A549 (cell line): ENCODE results near the gene FBN2.

Source experiments
- BHLHE40 ChIP-seq: IDR thresholded peaks from 2 replicates; pipeline ENCODE4 v1.6.1; 2012; ENCODE audit warnings: low read depth, low read length, inconsistent platforms
- CEBPB ChIP-seq, 2 experiments: fragments of >200 bp in 1 of 2; sonication (Bioruptor Twin) in 1 of 2; formaldehyde crosslinking in 1 of 2; IDR thresholded peaks; 2 replicates each; pipeline ENCODE4 v1.6.1; 2012 to 2016
- EP300 ChIP-seq, 2 experiments: fragments of >200 bp; sonication (Bioruptor Twin); formaldehyde crosslinking; IDR thresholded peaks; 2 replicates in 1 of 2; 3 replicates in 1 of 2; pipeline ENCODE4 v1.6.1; 2016 to 2017
- ESRRA ChIP-seq: fragments of 150-350 bp; IDR thresholded peaks from 2 replicates; pipeline ENCODE4 v1.6.1; 2014; ENCODE audit warnings: mild to moderate bottlenecking, low read length, borderline replicate concordance
- JUN ChIP-seq, 2 experiments: fragments of >200 bp; sonication (Bioruptor Twin); formaldehyde crosslinking; IDR thresholded peaks; 2 replicates in 1 of 2; 3 replicates in 1 of 2; pipeline ENCODE4 v1.6.1; 2016 to 2017
- NPAS2 ChIP-seq: fragments of 250-450 bp; sonication (Bioruptor Pico); IDR thresholded peaks from 2 replicates; pipeline ENCODE4 v1.8.0; 2022; ENCODE audit warnings: mild to moderate bottlenecking, moderate library complexity, borderline replicate concordance
- POLR2A ChIP-seq: IDR thresholded peaks from 2 replicates; pipeline ENCODE4 v1.6.1; 2012; ENCODE audit warnings: mild to moderate bottlenecking, low read length
- POLR2AphosphoS2 ChIP-seq: conservative IDR thresholded peaks from 2 replicates; pipeline ENCODE4 v1.6.1; 2012; ENCODE audit warnings: low read length, improper control_type of control experiment, inconsistent platforms
- RAD21 ChIP-seq, 2 experiments: fragments of >200 bp in 1 of 2; sonication (Bioruptor Twin) in 1 of 2; formaldehyde crosslinking in 1 of 2; IDR thresholded peaks in 1 of 2; conservative IDR thresholded peaks in 1 of 2; 2 replicates in 1 of 2; 3 replicates in 1 of 2; pipeline ENCODE4 v1.6.1; 2012 to 2018; ENCODE audit warnings: inconsistent platforms in 1 of 2
- SREBF2 ChIP-seq: fragments of 450-650 bp; IDR thresholded peaks from 2 replicates; pipeline ENCODE4 v1.6.1; 2014; ENCODE audit warnings: mild to moderate bottlenecking, moderate library complexity
- TF ChIP-seq, protein P1 (sequence below): fragments of >200 bp; sonication (Bioruptor Twin); formaldehyde crosslinking; IDR thresholded peaks from 3 replicates; pipeline ENCODE4 v1.5.1; 2016
- TF ChIP-seq, protein P2 (sequence below): IDR thresholded peaks from 2 replicates; pipeline ENCODE4 v1.6.1; 2012
- TF ChIP-seq, protein P3 (sequence below): fragments of 200-600 bp; sonication (generic); IDR thresholded peaks from 2 replicates; pipeline ENCODE4 v1.6.1; 2016; ENCODE audit warnings: antibody characterized with exemption, mild to moderate bottlenecking, moderate library complexity
- TF ChIP-seq, protein P4 (sequence below): IDR thresholded peaks from 2 replicates; pipeline ENCODE4 v1.6.1; 2012

DNA sequence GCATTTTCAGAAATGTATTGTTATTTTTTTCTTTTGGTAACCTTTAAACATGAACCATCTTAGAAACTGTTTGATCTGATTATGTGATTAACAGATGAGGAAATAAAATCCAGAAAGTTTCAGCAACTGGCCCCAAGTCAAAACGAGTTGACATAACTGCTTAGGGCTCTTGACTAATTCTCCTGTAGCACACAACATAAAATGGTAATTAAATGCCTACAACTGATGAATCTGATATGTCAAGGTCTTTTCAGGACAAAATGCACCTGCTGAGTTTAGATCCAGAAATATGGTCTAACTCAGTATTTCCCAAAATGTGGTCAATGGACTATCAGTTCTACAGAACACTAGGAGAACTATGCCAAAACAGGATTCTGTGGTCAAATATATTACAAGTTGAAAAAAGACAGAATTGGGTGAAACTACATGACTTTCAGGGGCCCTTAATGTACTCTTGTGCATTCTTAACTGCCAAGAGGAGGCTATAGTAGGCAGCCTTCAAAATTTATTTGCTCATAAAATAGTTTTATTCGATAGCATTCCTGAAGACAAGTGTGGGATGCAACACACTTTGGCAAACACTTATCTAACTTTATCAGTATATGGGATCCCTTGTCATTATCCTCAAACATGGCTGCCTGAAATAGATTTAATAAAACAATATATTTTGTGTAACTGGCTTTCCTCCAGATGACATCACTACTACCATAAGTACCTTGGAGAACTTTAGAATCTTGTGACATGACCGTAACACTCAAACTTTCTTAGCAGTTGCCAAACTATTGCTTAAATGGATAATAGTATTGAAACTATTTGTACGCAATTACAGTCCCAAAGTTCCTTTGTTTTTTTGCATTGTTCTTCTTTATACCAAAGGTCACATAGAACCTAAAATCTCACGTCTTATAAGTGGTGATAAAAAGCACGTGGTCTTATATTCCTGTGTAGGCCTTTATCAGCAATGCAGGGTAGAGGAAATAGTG lies 59.4 kb downstream of the FBN2 start:
- TF ChIP-seq EP300 (IDR thresholded peaks at IDR 0.05), result no peak
- TF ChIP-seq, protein P1, sequence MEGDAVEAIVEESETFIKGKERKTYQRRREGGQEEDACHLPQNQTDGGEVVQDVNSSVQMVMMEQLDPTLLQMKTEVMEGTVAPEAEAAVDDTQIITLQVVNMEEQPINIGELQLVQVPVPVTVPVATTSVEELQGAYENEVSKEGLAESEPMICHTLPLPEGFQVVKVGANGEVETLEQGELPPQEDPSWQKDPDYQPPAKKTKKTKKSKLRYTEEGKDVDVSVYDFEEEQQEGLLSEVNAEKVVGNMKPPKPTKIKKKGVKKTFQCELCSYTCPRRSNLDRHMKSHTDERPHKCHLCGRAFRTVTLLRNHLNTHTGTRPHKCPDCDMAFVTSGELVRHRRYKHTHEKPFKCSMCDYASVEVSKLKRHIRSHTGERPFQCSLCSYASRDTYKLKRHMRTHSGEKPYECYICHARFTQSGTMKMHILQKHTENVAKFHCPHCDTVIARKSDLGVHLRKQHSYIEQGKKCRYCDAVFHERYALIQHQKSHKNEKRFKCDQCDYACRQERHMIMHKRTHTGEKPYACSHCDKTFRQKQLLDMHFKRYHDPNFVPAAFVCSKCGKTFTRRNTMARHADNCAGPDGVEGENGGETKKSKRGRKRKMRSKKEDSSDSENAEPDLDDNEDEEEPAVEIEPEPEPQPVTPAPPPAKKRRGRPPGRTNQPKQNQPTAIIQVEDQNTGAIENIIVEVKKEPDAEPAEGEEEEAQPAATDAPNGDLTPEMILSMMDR, result no peak
- no peak for TF ChIP-seq CEBPB (IDR thresholded peaks at IDR 0.05)
- TF ChIP-seq, protein P2, sequence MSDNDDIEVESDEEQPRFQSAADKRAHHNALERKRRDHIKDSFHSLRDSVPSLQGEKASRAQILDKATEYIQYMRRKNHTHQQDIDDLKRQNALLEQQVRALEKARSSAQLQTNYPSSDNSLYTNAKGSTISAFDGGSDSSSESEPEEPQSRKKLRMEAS, result no peak
- no peak for TF ChIP-seq ESRRA
- TF ChIP-seq POLR2A, result no peak
- no peak for TF ChIP-seq NPAS2 (CRISPR knock-in tag)
- TF ChIP-seq JUN (IDR thresholded peaks at IDR 0.05), result no peak
- TF ChIP-seq, protein P3, sequence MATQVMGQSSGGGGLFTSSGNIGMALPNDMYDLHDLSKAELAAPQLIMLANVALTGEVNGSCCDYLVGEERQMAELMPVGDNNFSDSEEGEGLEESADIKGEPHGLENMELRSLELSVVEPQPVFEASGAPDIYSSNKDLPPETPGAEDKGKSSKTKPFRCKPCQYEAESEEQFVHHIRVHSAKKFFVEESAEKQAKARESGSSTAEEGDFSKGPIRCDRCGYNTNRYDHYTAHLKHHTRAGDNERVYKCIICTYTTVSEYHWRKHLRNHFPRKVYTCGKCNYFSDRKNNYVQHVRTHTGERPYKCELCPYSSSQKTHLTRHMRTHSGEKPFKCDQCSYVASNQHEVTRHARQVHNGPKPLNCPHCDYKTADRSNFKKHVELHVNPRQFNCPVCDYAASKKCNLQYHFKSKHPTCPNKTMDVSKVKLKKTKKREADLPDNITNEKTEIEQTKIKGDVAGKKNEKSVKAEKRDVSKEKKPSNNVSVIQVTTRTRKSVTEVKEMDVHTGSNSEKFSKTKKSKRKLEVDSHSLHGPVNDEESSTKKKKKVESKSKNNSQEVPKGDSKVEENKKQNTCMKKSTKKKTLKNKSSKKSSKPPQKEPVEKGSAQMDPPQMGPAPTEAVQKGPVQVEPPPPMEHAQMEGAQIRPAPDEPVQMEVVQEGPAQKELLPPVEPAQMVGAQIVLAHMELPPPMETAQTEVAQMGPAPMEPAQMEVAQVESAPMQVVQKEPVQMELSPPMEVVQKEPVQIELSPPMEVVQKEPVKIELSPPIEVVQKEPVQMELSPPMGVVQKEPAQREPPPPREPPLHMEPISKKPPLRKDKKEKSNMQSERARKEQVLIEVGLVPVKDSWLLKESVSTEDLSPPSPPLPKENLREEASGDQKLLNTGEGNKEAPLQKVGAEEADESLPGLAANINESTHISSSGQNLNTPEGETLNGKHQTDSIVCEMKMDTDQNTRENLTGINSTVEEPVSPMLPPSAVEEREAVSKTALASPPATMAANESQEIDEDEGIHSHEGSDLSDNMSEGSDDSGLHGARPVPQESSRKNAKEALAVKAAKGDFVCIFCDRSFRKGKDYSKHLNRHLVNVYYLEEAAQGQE, result no peak
- TF ChIP-seq POLR2AphosphoS2, result no peak
- TF ChIP-seq BHLHE40, result no peak
- TF ChIP-seq RAD21 (conservative IDR thresholded peaks at IDR 0.05 in 1 of 2, IDR thresholded peaks at IDR 0.05 in 1 of 2), result no peak
- TF ChIP-seq SREBF2, result no peak
- TF ChIP-seq, protein P4, sequence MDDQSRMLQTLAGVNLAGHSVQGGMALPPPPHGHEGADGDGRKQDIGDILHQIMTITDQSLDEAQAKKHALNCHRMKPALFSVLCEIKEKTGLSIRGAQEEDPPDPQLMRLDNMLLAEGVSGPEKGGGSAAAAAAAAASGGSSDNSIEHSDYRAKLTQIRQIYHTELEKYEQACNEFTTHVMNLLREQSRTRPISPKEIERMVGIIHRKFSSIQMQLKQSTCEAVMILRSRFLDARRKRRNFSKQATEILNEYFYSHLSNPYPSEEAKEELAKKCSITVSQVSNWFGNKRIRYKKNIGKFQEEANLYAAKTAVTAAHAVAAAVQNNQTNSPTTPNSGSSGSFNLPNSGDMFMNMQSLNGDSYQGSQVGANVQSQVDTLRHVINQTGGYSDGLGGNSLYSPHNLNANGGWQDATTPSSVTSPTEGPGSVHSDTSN, result no peak
